Neuronal stem cell (in vitro differentiated cells): ENCODE results near the gene RASAL1.

Experiments
- DNase-seq: peaks from one replicate; pipeline ENCODE4 v3.0.0-alpha.2; 2013; ENCODE audit warnings: low spot score
- H2AFZ ChIP-seq: one replicate; pipeline ENCODE4 v1.6.1; 2013; ENCODE audit warnings: mild to moderate bottlenecking, low read length, inconsistent platforms
- H2AK5ac ChIP-seq: 2 replicates; pipeline ENCODE4 v1.6.1; 2013; ENCODE audit warnings: low read depth, mild to moderate bottlenecking, inconsistent platforms, low read length, moderate library complexity, mixed read lengths
- H2BK120ac ChIP-seq: 2 replicates; pipeline ENCODE4 v1.6.1; 2013; ENCODE audit warnings: low read depth, mild to moderate bottlenecking, inconsistent platforms, low read length, moderate library complexity, mixed read lengths
- H2BK12ac ChIP-seq: one replicate; pipeline ENCODE4 v1.6.1; 2013; ENCODE audit warnings: low read length, inconsistent platforms
- H2BK15ac ChIP-seq: 2 replicates; pipeline ENCODE4 v1.6.1; 2013; ENCODE audit warnings: mild to moderate bottlenecking, low read length, inconsistent platforms, mixed read lengths
- H2BK5ac ChIP-seq: one replicate; pipeline ENCODE4 v1.6.1; 2013; ENCODE audit warnings: inconsistent platforms, mild to moderate bottlenecking, low read length, moderate library complexity
- H3K14ac ChIP-seq: one replicate; pipeline ENCODE4 v1.6.1; 2013; ENCODE audit warnings: low read length, inconsistent platforms
- H3K18ac ChIP-seq: 2 replicates; pipeline ENCODE4 v1.6.1; 2013; ENCODE audit warnings: low read length, inconsistent platforms
- H3K23ac ChIP-seq: 2 replicates; pipeline ENCODE4 v1.6.1; 2013; ENCODE audit warnings: low read depth, mild to moderate bottlenecking, mixed read lengths, low read length, inconsistent platforms; ENCODE audit not compliant: poor library complexity
- H3K27ac ChIP-seq: replicated peaks from 3 replicates; pipeline ENCODE4 v1.5.1; 2013; ENCODE audit warnings: low read length, inconsistent platforms
- H3K27me3 ChIP-seq, 3 experiments: 2 replicates each; pipeline ENCODE4 v1.6.1; 2013; ENCODE audit warnings: low read length in 3 of 3, mild to moderate bottlenecking in 2 of 3, inconsistent platforms in 1 of 3, low read depth in 1 of 3, mixed read lengths in 1 of 3, moderate library complexity in 1 of 3; ENCODE audit not compliant: control insufficient read depth in 3 of 3, insufficient read depth in 3 of 3
- H3K36me3 ChIP-seq, 2 donors: replicated peaks in 1 of 2; 2 replicates each; pipeline ENCODE4 v1.6.1; 2013; ENCODE audit warnings: low read length in 2 of 2; ENCODE audit not compliant: control insufficient read depth in 2 of 2, insufficient read depth in 2 of 2
- H3K4ac ChIP-seq: 2 replicates; pipeline ENCODE4 v1.6.1; 2013; ENCODE audit warnings: inconsistent platforms, mild to moderate bottlenecking, low read length, moderate library complexity
- H3K4me1 ChIP-seq, 2 donors: 1 replicate in 1 of 2; 2 replicates in 1 of 2; pipeline ENCODE4 v1.6.1; 2013; ENCODE audit warnings: low read length in 2 of 2, low read depth in 1 of 2; ENCODE audit not compliant: control insufficient read depth in 2 of 2, insufficient read depth in 1 of 2
- H3K4me2 ChIP-seq: one replicate; pipeline ENCODE4 v1.6.1; 2013; ENCODE audit warnings: mild to moderate bottlenecking, low read length, inconsistent platforms; ENCODE audit not compliant: insufficient read depth, poor library complexity, severe bottlenecking
- H3K4me3 ChIP-seq, 2 donors: 2 replicates each; pipeline ENCODE4 v1.5.1; 2013; ENCODE audit warnings: low read length in 2 of 2, mild to moderate bottlenecking in 2 of 2, inconsistent platforms in 1 of 2, moderate library complexity in 1 of 2
- H3K79me1 ChIP-seq: one replicate; pipeline ENCODE4 v1.6.1; 2013; ENCODE audit warnings: low read depth, mild to moderate bottlenecking, inconsistent platforms, low read length, moderate library complexity
- H3K9ac ChIP-seq: one replicate; pipeline ENCODE4 v1.6.1; 2013; ENCODE audit warnings: mild to moderate bottlenecking, low read depth, low read length, inconsistent platforms; ENCODE audit not compliant: poor library complexity
- H3K9me3 ChIP-seq, 2 donors: replicated peaks in 1 of 2; 2 replicates each; pipeline versions ENCODE3 to v1.6.1; 2013; ENCODE audit warnings: low read length in 2 of 2, mild to moderate bottlenecking in 2 of 2, inconsistent platforms in 1 of 2, low read depth in 1 of 2, mixed read lengths in 1 of 2, moderate library complexity in 1 of 2; ENCODE audit not compliant: control insufficient read depth in 2 of 2, insufficient read depth in 1 of 2
- H4K8ac ChIP-seq: one replicate; pipeline ENCODE4 v1.6.1; 2013; ENCODE audit warnings: low read depth, mild to moderate bottlenecking, inconsistent platforms, low read length, moderate library complexity
- H4K91ac ChIP-seq: one replicate; pipeline ENCODE4 v1.6.1; 2013; ENCODE audit warnings: low read length, low read depth, mild to moderate bottlenecking, inconsistent platforms; ENCODE audit not compliant: poor library complexity
- WGBS, 2 donors: extraction: QIAGEN DNeasy Blood & Tissue Kit; methylation state at CpG; one replicate each; pipeline ENCODE4 v1.1.7; 2013; ENCODE audit warnings: missing lambda C conversion rate in 2 of 2, mixed read lengths in 1 of 2; ENCODE audit not compliant: insufficient read length in 2 of 2, insufficient replicate concordance in 1 of 2; ENCODE audit errors: extremely low coverage in 2 of 2; 5-methylcytosine and 5-hydroxymethylcytosine counted together

RASAL1 gene

GRCh38 chr12:113151655-113152054 is 16.1 kb upstream of the RASAL1 start:
- H3K23ac ChIP-seq, result no peak overlapping the region
- peaks cover 5 to 52% (median 27%) of the 10 kb centered on the region in 3 experiments for H3K27me3 ChIP-seq
- H2BK15ac ChIP-seq, result peak overlapping the region; percentile 8
- H3K4me2 ChIP-seq, result no peak overlapping the region
- H3K9ac ChIP-seq, result no peak overlapping the region
- no peak overlapping the region for H4K8ac ChIP-seq
- no peak overlapping the region for H3K18ac ChIP-seq
- no CpG with 5 or more reads among the region's 3 CpGs for WGBS, 2 donors
- H3K4me1 ChIP-seq, result peaks cover 18 to 22% of the 10 kb centered on the region in 2 donors
- DNase-seq, result no peak
- H2BK12ac ChIP-seq, result peak overlapping the region; percentile 14
- no peak overlapping the region for H4K91ac ChIP-seq
- no peaks in the 10 kb centered on the region for H3K9me3 ChIP-seq
- no peaks in the 10 kb centered on the region for H3K36me3 ChIP-seq
- H3K79me1 ChIP-seq, result no peaks in the 10 kb centered on the region
- H3K14ac ChIP-seq, result no peak overlapping the region
- H3K4me3 ChIP-seq, result no peak overlapping the region
- no peak overlapping the region for H2BK120ac ChIP-seq
- no peak overlapping the region for H2BK5ac ChIP-seq
- H2AK5ac ChIP-seq, result peak overlapping the region; percentile 58
- no peak overlapping the region for H3K27ac ChIP-seq
- H2AFZ ChIP-seq, result no peak overlapping the region
- no peak overlapping the region for H3K4ac ChIP-seq

- H3K9me3 ChIP-seq, result no peaks in the 10 kb centered on the region
- no peak within 1 kb of the TSS for H3K14ac ChIP-seq
- peak; percentile 87 for DNase-seq
- H3K4me3 ChIP-seq, result peak within 1 kb of the TSS in 1 of 2 donors; percentile 9
- H3K9ac ChIP-seq, result no peak within 1 kb of the TSS
- no peak within 1 kb of the TSS for H2BK5ac ChIP-seq
- H3K4me1 ChIP-seq, result peaks cover 17 to 20% of the 10 kb centered on the region in 2 donors
- H3K27me3 ChIP-seq, result peaks cover 5 to 36% (median 21%) of the 10 kb centered on the region in 3 experiments
- no peak within 1 kb of the TSS for H3K23ac ChIP-seq
- no peak within 1 kb of the TSS for H4K91ac ChIP-seq
- no peak within 1 kb of the TSS for H4K8ac ChIP-seq
- H3K27ac ChIP-seq, result peak within 1 kb of the TSS; percentile 55
- H2BK120ac ChIP-seq, result peak within 1 kb of the TSS; percentile 96
- H2BK15ac ChIP-seq, result peak within 1 kb of the TSS; percentile 19
- peak within 1 kb of the TSS; percentile 50 for H2AK5ac ChIP-seq
- H3K36me3 ChIP-seq, result no peaks in the 10 kb centered on the region
- H3K79me1 ChIP-seq, result no peaks in the 10 kb centered on the region
- peak within 1 kb of the TSS; percentile 86 for H2BK12ac ChIP-seq
- H2AFZ ChIP-seq, result peak within 1 kb of the TSS; percentile 57
- H3K4me2 ChIP-seq, result peak within 1 kb of the TSS; percentile 22
- no peak within 1 kb of the TSS for H3K4ac ChIP-seq
- peak within 1 kb of the TSS; percentile 77 for H3K18ac ChIP-seq
- WGBS, 2 donors, result no CpG with 5 or more reads among the region's 22 CpGs
Observed at GRCh38 chr12:113149361-113150150, 14.0 kb upstream of the RASAL1 start, which contains the start of gene CFAP73. Gene CFAP73, plus strand, starts transcription at chr12:113149724. Its CDS starts 134 bp downstream, at chr12:113149858.

GRCh38 chr12:113146999-113147398 is 11.4 kb upstream of the RASAL1 start:
- Histone ChIP-seq H2AK5ac (no peak overlapping the region), H3K4me2 (no peak overlapping the region), H3K18ac (no peak overlapping the region), H2AFZ (no peak overlapping the region), H3K36me3 (no peaks in the 10 kb centered on the region), H3K27me3 (peaks cover 0 to 20% (median under 1%) of the 10 kb centered on the region in 3 experiments), H4K91ac (no peak overlapping the region), H2BK120ac (no peak overlapping the region), H3K79me1 (no peaks in the 10 kb centered on the region), H3K9ac (no peak overlapping the region), H3K4me1 (peaks cover 15 to 17% of the 10 kb centered on the region in 2 donors), H3K14ac (no peak overlapping the region), H3K9me3 (no peaks in the 10 kb centered on the region), H3K4ac (no peak overlapping the region), H4K8ac (no peak overlapping the region), H3K23ac (no peak overlapping the region), H3K4me3 (no peak overlapping the region), H2BK15ac (no peak overlapping the region), H3K27ac (no peak overlapping the region), H2BK12ac (no peak overlapping the region), H2BK5ac (no peak overlapping the region)
- no CpG with 5 or more reads among the region's 2 CpGs for WGBS, 2 donors
- no peak for DNase-seq

- no peak overlapping the region for H3K4ac ChIP-seq
- no peak overlapping the region for H3K23ac ChIP-seq
- DNase-seq, result no peak
- no peak overlapping the region for H3K14ac ChIP-seq
- no peaks in the 10 kb centered on the region for H3K79me1 ChIP-seq
- no peak overlapping the region for H4K8ac ChIP-seq
- no peak overlapping the region for H3K4me3 ChIP-seq
- no peak overlapping the region for H2BK15ac ChIP-seq
- no peak overlapping the region for H2BK120ac ChIP-seq
- H3K36me3 ChIP-seq, result no peaks in the 10 kb centered on the region
- no peak overlapping the region for H2BK5ac ChIP-seq
- no peak overlapping the region for H2BK12ac ChIP-seq
- no CpG with 5 or more reads among the region's 12 CpGs for WGBS, 2 donors
- no peak overlapping the region for H3K27ac ChIP-seq
- no peak overlapping the region for H4K91ac ChIP-seq
- no peaks in the 10 kb centered on the region for H3K9me3 ChIP-seq
- peaks cover 15 to 17% of the 10 kb centered on the region in 2 donors for H3K4me1 ChIP-seq
- H3K27me3 ChIP-seq, result peaks cover 0 to 14% (median 0%) of the 10 kb centered on the region in 3 experiments
- H3K4me2 ChIP-seq, result no peak overlapping the region
- H3K18ac ChIP-seq, result no peak overlapping the region
- H2AK5ac ChIP-seq, result no peak overlapping the region
- no peak overlapping the region for H3K9ac ChIP-seq
- no peak overlapping the region for H2AFZ ChIP-seq
Observed at GRCh38 chr12:113145720-113146551, 10.4 kb upstream of the RASAL1 start.
